Smooth muscle cell of the brain vasculature (primary cell): ENCODE measurements around the gene NAA60.
"Not testable (repeated sequence)": the region's sequence is repeated elsewhere in the genome, so short reads cannot be mapped to it uniquely, and the experiment has no call there.

Experiments used
- DNase-seq: peaks from one replicate; pipeline ENCODE4 v3.0.0-alpha.2; 2012; ENCODE audit warnings: low read depth, low spot score

Gene NAA60

DNA sequence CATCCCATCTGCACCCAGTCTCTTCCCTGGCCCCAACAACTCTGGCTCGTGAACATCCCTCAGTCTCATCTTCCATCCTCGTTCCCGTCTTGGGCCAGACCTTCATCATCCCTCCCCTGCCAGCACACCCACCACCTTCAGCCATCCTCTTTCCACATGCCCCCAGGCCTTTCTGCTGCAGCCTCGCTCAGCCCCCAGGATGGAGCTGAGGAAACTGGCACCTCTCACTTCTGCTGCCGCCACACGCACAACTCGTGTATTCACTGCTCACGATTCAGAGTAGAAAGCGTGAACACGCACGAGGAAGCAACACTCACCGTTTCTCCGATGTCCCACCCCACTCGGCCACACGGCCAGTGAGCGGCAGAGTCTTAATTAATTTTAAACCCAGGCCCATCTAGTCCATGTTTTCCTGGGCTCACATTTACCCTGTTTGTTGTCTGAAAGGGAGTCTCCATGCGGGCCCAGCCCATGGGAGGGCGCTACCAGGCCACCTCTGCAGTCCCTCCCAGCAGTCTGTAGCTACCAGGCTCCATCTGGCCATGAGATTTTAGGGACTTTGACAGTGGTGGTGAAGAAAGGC, 39.3 kb downstream of the NAA60 start:
- DNase-seq: no peak

DNA sequence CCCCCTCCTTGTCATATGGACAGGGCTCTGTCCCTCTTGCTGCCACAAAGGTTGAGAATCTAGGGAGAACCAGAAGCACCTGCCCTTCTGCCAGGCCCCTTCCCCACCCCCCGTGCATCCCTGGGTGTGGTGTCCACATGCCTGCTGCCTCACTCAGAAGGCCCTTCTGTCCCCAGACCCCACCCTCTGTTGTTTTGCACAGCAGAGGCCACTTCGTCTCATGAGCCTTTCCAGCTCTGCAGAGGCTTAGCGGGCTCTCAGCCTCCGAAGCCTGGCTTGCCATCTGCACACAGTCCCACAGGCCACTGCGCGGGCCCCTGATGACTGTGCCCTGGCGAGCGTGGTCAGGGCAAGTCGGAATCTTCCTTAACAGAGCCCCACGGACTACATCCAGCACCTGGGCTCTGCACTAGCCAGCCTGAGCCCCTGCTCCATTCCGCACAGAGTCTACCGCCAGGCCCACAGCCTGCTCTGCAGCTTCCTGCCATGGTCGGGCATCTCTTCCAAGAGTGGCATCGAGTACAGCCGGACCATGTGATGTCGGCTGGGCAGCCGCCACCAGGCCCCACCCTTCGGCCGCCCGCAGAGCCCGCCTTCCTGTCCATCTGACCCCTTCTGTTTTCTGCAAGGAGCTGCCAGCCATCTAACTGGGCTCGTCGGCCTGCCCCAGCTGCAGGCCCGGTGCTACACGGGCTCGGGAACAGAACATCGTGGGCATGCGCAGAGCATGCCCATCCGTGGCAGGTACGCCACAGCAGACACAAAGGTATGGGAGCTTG, 41.0 kb downstream of the NAA60 start:
- DNase-seq: no peak

DNA sequence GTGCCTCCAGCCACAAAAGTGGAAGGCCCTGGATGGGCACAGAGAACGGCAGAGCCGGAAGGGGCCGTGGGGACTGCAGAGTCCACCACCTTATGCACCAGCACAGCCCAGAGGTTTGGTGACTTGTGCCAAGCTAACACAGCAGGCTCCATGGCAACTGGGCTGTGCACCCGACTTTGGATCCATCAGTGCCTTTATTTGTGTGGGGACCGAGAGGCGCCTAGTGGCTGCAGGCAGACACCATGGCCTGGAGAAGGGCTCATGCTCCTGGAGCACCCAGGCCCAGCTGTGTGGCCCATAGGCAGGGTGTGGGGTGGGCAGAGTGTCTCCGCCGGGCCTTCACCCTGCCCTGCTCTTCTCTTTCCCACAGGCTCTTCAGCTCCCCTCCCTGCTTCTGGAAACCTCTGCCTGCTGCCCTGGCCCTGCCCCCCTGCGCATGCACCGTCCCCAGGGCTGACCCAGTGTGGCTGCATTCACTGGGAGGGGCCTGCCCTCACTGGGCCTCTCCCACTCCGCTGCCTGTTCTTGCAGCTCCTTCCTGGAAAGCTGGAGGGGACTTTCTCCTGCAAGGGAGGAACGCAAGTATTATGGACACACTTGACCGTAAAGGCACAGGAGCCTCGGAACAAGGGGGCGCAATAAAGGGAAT, 41.7 kb downstream of the NAA60 start:
- DNase-seq: no peak

DNA sequence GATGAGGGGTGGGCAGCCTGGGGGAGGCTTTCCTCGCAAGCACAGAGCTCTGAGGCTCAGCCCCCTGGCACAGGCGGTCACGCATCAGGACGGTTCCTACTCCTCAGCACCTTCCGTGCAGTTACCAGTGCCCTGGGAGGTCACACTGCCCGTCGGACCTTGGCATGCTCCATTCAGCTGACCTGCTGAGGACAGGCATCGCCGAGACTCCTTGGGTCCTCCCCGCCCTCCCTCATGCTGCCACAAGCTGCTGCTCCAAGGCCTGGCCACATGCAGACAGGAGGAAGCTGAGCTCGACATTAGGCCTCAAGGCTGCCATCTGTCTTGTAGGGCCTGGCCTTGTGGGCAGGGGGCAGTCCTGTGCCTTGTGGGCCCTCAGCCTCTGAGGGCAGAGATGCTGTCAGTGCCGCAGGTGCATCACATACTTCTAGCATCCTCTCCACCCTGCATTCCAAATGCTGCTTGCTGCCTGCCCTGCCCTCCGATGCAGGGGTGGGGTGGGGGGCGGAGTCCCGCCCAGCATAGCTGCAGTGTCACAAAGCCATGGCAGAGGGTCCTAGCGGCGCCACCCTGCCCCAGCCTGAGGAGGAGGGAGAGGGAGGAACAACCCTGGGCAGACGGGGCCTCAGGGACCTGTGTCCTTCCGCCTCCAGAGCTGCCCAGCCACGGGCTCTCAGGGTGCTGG, 42.5 kb downstream of the NAA60 start:
- no peak for DNase-seq

DNA sequence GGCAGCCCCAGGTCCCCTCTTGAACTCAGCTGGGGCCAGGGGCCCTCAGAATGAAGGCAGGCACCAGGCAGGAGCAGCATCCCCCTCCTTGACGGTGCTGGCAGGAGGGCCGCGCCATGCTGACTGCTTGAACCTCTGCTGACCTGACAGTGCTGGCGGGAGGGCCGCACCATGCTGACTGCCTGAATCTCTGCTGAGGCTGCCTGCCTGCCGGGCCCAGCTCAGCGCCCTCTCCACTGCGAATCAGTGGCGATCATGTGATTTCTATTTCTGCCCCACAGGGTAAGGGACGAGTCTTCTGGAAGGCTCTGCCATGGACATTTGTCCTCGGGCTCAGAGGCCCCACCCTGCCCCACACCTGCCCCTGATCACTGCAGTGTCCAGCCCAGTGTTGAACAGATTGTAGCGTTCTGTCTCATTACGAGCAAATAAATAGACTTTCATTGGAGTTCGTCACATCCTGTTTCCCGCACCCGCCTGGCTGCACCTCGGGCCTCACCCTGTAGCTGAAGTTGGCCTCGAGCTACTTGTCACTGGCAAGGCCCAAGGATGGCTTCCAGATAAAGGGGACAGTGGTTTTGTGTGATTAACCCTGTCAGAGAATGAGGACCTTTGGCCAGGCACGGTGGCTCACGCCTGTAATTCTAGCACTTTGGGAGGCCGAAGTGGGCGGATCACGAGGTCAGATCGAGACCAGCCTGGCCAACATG, 43.2 kb downstream of the NAA60 start:
- DNase-seq: no peak

DNA sequence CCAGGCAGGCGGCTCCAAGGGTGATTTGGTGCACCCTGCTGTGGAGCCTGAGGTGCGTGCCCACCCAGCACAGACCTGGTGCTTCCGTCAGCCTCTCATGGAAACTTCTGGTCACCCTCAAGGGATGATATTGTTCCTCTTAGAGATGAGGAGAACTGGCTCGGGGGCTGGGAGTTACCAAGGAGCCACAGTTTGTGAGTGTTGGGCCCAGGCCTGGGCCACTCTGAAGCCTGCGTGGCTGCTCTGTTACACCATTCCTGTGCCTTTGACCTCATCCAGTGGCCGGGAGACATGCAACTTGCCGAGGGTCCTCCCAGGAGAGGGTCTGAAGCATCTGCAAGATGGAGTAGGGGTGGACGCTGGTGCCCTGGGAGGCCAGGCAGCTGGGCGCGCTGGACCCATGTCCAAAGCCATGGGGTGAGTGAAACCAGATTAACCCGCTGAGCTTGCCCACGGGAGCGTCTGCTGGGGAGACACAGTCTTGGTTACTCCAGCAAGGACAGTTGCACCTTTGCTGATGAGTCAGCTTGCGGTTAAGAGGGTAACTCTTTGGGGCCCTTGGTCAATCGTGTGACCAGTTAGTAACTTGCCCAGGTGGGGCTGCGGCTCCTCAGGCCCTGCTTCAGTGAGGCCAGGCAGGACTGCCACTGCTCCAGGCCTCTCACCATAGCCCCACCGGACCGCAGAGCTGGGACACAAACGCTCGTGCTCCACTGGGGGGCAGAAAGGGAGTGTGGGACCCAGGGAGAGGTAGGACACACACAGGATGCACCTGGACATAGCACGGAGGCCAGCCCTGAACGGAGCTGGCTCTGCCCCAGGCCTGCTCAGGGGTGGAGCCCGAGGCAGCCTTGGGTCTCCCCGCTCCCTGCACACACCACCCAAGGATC, 44.3 kb downstream of the NAA60 start:
- DNase-seq: no peak

DNA sequence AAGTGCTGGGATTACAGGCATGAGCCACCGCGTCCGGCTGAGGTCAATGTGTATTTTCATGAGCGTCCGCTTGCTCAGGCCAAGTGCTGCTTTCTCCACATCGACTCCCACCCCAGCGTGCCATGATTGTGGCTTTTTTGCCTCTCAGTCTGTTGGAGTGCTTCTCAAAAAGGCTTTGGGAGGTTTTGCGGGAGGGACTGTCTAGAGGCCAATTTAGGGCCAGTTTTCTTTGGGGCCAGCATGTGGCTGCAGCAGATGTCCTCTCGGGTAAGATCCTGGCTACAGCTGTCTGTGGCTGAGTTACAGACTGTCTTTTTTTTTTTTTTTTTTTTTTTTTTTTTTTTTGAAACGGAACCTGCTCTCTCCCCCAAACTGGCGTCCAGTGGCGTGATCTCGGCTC, 45.3 kb downstream of the NAA60 start:
- no peak for DNase-seq

DNA sequence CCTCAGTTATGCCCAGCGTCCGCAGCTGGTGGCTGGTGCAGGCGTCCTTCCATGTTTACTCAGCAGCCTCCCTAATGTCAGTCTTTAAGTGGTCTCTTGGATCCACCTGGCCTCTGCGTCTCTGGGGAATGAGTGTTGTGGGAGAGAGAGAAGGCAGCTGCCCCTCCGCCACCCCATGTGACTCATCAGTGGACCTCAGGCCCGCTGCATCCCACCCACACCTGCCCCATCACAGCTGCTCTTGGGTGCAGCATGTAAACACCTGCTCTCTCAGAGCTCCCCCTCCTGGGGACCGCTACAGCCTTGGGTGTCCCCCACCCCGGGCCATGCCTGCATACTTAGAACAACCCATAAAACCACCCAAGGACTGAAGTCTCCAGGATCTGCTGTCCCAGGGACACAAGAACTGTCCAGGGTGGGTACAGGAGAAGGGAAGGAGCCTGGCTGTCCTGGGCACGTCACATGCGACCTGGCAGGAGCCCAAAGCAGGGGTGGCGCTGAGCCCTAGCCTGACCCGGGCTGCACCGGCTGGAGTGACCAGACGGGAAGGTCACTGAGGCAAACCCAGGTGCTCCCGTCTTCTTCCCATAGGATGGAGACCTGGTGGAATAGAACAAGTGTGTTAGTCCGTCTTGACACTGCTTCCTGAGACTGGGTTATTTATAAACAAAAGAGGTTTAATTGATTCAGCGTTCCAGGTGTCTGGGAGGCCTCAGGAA, 47.6 kb downstream of the NAA60 start:
- DNase-seq: no peak

DNA sequence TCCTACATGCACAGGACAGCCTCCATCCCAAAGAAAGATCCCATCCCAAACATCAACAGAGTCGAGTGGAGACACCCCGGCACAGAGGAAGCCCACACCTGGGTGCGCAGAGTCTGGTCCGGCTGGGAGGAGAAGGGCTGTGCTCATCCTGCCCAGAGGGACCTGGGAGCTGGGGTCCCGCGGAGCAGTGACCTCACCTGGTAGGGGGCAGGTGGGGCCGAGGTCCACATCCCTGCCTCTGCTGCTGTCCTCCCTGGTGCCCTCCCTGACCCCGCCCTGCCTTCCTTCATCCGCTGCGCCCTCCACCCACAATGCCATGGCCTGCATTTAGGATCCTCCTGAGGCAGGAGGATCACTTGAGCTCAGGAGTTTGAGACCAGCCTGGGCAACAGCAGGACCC, 48.9 kb downstream of the NAA60 start:
- no peak for DNase-seq

DNA sequence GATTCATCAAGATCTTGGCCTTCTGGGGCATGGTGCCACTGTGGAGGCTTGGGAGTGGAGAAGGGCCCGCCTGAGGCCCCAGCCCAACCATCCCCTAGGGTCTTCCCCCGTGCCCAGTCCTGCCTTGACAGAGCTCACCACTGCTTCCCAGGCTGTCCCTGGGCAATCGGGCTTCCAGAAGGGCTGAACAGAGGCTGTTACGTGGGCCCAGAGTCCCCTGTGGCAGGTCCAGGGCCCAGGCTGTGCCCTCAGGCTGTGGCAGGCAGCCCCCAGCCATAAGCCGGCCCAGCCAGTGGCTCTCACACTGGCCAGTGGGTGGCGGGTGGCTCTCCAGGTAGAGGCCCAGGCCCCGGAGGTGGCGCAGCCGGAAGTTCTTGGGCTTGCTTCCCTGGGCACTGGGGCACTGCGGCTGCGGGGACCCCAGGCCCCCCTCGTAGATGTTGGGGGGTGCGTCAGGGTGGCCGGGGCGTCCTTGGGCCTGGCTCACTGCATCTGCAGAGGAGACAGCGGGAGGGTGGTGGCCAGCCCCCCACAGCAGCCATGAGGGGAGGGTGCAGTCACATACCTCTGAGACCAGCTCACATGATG, 51.0 kb downstream of the NAA60 start:
- no peak for DNase-seq

DNA sequence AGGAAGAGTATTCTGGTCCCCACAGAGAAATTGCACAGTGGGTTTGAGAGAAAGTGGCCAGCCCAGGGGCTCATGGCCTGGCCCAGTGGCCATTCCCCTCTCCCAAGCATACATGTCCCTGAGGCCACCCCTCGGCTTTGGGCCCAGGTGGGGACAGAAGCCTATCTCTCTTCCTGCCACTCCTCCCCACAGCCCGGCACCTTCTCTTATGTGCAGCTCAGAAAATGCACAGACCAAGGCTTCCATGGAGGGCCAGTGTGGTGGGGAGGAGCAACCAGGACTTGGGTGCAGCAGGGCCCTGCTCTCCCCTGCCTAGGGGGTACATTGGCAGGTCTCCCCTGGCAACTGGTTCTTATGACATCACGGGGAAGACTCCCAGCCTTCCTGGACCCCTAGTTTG, 51.7 kb downstream of the NAA60 start, which contains the start of gene C16orf90:
Gene C16orf90 (minus strand): TSS at position 314 of the 400 bp plus-strand sequence. CDS start 68 bp downstream, at position 246.
- DNase-seq: no peak

DNA sequence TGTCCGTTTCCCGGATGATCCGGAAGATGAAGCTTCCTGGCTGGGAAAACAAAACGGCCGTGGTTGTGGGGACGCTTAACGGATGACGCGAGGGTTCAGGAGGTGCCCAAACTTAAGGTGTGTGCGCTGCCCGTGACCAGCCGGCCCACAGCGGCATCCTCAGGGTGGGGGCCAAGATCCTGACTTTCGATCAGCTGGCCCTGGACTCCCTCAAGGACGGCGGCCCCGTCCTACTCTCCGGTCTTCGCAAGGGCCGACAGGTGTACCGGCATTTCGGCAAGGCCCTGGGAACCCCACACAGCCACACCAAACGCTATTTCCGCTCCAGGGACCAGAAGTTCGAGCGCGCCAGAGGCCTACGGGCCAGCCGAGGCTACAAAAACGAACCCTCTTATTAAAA, 52.9 kb downstream of the NAA60 start:
- DNase-seq: no peak

DNA sequence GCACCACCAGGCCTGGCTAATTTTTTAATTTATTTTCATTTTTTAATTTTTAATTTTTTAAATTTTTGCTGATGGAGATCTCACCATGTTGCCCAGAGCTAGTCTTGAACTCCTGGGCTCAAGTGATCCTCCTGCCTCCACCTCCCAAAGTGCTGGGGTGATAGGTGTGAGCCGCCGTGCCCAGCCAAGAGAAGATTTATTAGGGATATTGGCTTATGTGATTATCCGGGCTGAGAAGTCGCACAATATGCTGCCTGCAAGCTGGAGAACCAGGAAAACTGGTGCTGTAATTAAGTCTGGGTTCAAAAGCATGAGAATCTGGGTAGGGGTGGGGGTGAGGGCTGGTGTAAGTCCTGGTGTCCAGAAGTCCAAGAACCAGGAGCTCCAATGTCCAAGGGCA, 54.3 kb downstream of the NAA60 start:
- DNase-seq: no peak

DNA sequence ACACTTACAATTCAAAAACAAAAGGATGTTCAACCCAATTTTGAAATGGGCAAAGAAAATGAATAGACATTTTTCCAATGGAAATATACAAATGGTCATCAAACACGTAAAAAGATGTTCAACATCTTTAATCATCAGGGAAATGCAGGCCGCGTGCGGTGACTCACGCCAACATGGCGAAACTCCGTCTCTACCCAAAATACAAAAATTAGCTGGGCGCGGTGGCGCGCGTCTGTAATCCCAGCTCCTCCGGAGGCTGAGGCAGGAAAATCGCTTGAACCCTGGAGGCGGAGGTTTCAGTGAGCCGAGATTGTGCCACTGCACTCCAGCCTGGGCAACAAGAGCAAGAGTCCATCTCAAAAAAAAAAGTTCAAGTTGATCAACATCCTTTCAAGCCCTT, 55.5 kb downstream of the NAA60 start:
- no peak for DNase-seq

DNA sequence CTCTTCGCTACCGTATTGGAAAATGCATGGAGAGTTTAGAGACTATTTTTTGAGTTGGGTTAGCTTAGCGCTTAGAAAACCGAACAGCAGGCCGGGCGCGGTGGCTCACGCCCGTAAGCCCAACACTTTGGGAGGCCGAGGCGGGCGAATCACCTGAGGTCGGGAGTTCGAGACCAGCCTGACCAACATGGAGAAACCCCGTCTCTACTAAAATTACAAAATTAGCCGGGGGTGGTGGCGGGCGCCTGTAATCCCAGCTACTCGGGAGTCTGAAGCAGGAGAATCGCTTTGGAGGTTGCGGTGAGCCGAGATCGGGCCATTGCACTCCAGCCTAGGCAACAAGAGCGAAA, 57.9 kb downstream of the NAA60 start:
- DNase-seq: not testable (repeated sequence)

DNA sequence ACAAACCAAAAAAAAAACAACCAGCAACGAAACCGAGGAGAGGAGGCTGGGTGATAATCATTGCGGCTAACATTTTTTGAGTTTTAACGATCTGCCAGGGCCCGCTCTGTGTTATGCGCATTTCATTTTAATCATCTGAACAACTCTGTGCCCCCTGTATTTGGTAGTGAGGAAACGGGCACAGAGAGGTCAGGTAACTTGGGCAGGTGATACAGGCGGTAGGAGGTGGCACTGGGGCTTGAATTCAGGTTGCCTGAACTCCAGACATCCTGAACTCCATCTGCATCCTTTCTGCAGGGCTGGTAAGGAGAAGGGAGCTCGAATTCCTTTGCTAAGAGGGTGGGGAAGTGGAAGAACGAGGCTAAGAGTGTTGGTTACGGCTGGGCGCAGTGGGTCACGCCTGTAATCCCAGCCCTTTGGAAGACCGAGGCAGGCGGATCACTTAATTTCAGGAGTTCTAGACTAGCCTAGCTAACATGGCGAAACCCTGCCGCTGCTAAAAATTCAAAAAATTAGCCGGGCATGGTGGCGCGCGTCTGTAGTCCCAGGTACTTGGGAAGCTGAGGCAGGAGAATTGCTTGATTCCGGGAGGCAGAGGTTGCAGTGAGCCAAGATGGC, 58.4 kb downstream of the NAA60 start:
- DNase-seq: no peak

DNA sequence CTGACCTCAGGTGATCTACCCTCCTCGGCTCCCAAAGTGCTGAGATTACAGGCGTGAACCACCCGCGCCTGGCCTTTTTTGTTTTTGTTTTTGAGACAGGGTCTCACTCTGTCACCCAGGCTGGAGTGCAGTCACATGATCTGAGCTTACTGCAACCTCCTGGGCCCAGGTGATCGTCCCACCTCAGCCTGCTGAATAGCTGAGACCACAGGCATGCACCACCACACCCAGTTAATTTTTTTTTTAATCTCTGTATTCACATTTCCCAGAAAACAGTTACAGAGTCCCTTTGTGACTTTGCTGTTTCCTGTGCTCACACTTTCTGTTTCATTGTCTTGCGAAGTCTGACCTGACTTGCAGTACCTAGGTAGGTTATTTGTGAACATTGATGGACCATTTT, 60.0 kb downstream of the NAA60 start:
- no peak for DNase-seq

DNA sequence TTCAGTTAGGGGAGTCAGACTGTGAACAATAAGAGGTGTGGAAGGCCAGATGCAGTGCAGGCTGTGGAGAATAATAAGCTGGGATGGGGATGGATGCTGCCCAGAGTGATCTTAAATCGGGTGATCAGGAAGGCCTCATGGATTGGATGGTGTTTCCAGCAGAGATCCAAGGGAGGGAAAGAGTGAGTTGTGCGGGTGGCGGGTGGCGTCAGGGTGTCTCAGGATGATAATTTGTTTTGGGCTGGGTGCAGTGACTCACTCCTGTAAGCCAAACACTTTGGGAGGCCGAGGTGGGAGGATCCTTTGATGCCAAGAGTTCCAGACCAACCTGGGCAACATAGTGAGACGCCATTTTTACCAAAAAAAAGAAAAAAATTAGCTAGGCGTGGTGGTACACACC, 65.3 kb downstream of the NAA60 start:
- DNase-seq: no peak

DNA sequence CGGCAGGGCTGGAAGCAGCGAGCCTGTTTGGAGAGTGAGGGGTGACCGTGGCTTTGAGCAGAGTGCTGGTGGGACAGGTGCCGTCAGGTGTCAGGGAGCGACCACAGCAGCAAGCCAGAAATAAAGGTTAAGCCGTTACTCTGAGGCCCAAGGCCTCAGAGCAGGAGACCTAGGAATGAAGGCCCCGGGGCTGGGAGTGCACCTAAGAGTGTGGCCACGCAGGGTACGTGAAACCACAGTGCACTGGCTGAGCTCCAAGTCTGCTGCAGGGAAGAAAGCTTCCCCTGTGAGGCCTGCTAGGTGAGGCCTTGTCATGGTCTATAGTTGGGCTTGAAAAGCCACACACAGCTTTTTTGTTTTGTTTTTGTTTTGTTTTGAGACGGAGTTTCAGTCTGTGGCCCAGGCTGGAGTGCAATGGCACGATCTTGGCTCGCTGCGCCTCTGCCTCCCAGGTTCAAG, 66.0 kb downstream of the NAA60 start:
- no peak for DNase-seq
